IMR-90 (cell line): ENCODE results near the gene CREB5. TPM values are rescaled to one million over a fixed set of nuclear protein-coding genes. Genes with fewer than 3 reads are reported as not detected.

ENCODE experiments used
- ATAC-seq: fragments of 200-7000 bp; cut with Tn5 transposase; 2 replicates; pipeline ENCODE4 v1.9.1; 2020; ENCODE audit warnings: low read depth, mild to moderate bottlenecking, moderate library complexity
- BruUV-seq: library from RNA; stranded (reverse); fragments of 400-500 nt; replicated peaks from 2 replicates; lab custom pipeline; 2021; lab: Mats Ljungman, UMichigan
- CTCF ChIA-PET: fragments of 300-600 bp; formaldehyde crosslinking; extraction: SDS; loops from one replicate; lab custom pipeline; 2021; ENCODE audit warnings: antibody characterized with exemption; lab: Yijun Ruan, JAX
- POLR2A ChIA-PET: fragments of 300-600 bp; sonication (Branson Sonifier 250); formaldehyde crosslinking; loops from one replicate; lab custom pipeline; 2022; ENCODE audit warnings: antibody characterized with exemption; ENCODE audit not compliant: unreplicated experiment; lab: Charles Lee
- DNase-seq: peaks from one replicate; pipeline ENCODE4 v3.0.0; 2013
- H2AFZ ChIP-seq: replicated peaks from 2 replicates; pipeline ENCODE3; 2013; ENCODE audit warnings: low read length, mild to moderate bottlenecking; ENCODE audit not compliant: poor library complexity
- H2AK5ac ChIP-seq: 2 replicates; pipeline ENCODE4 v1.6.1; 2013; ENCODE audit warnings: low read depth, low read length, inconsistent platforms
- H2AK9ac ChIP-seq: replicated peaks from 2 replicates; pipeline ENCODE3; 2013; ENCODE audit warnings: mild to moderate bottlenecking, low read depth, low read length, moderate library complexity; ENCODE audit not compliant: poor library complexity
- H2BK120ac ChIP-seq: 2 replicates; pipeline ENCODE4 v1.6.1; 2013; ENCODE audit warnings: low read depth, low read length, inconsistent platforms
- H2BK15ac ChIP-seq: 3 replicates; pipeline ENCODE4 v1.6.1; 2013; ENCODE audit warnings: low read depth, low read length, inconsistent platforms
- H2BK20ac ChIP-seq: 2 replicates; pipeline ENCODE4 v1.6.1; 2013; ENCODE audit warnings: low read depth, mild to moderate bottlenecking, inconsistent platforms, low read length, moderate library complexity
- H2BK5ac ChIP-seq: 2 replicates; pipeline ENCODE4 v1.6.1; 2013; ENCODE audit warnings: mild to moderate bottlenecking, low read depth, low read length, inconsistent platforms; ENCODE audit not compliant: poor library complexity, severe bottlenecking
- H3K14ac ChIP-seq: replicated peaks from 2 replicates; pipeline ENCODE4 v1.6.1; 2013; ENCODE audit warnings: low read depth, low read length, inconsistent platforms
- H3K18ac ChIP-seq: 2 replicates; pipeline ENCODE4 v1.6.1; 2013; ENCODE audit warnings: low read depth, low read length, control low read depth
- H3K23ac ChIP-seq: 2 replicates; pipeline ENCODE4 v1.6.1; 2013; ENCODE audit warnings: low read depth, low read length, inconsistent platforms
- H3K27ac ChIP-seq: 2 replicates; pipeline ENCODE4 v1.5.1; 2013; ENCODE audit warnings: mild to moderate bottlenecking, control low read depth, low read length; ENCODE audit not compliant: insufficient read depth
- H3K27me3 ChIP-seq: 2 replicates; pipeline ENCODE4 v1.6.1; 2013; ENCODE audit warnings: low read length; ENCODE audit not compliant: control insufficient read depth, insufficient read depth
- H3K36me3 ChIP-seq: 2 replicates; pipeline ENCODE4 v1.6.1; 2013; ENCODE audit warnings: low read length, mixed read lengths; ENCODE audit not compliant: control insufficient read depth, insufficient read depth
- H3K4ac ChIP-seq: 2 replicates; pipeline ENCODE4 v1.6.1; 2013; ENCODE audit warnings: low read depth, low read length, inconsistent platforms
- H3K4me1 ChIP-seq: 2 replicates; pipeline ENCODE4 v1.6.1; 2013; ENCODE audit warnings: low read length, mixed read lengths; ENCODE audit not compliant: control insufficient read depth, insufficient read depth
- H3K4me2 ChIP-seq: 2 replicates; pipeline ENCODE4 v1.6.1; 2013; ENCODE audit warnings: low read depth, mild to moderate bottlenecking, control low read depth, low read length, moderate library complexity
- H3K4me3 ChIP-seq: 2 replicates; pipeline ENCODE4 v1.5.1; 2013; ENCODE audit warnings: low read depth, mild to moderate bottlenecking, control low read depth, low read length, moderate library complexity; ENCODE audit not compliant: insufficient read depth
- H3K56ac ChIP-seq: 2 replicates; pipeline ENCODE4 v1.6.1; 2013; ENCODE audit warnings: low read length, inconsistent platforms; ENCODE audit not compliant: insufficient read depth; ENCODE audit errors: extremely low read depth
- H3K79me1 ChIP-seq, 2 experiments: 2 replicates each; pipeline ENCODE4 v1.6.1; 2013; ENCODE audit warnings: low read length in 2 of 2, inconsistent platforms in 1 of 2, low read depth in 1 of 2
- H3K9ac ChIP-seq: 2 replicates; pipeline ENCODE4 v1.6.1; 2013; ENCODE audit warnings: low read depth, low read length, control low read depth
- H3K9me1 ChIP-seq: 2 replicates; pipeline ENCODE4 v1.6.1; 2013; ENCODE audit warnings: low read length, inconsistent platforms; ENCODE audit not compliant: insufficient read depth
- H3K9me3 ChIP-seq: 2 replicates; pipeline ENCODE4 v1.6.1; 2013; ENCODE audit warnings: low read length; ENCODE audit not compliant: control insufficient read depth, insufficient read depth
- H4K20me1 ChIP-seq: 2 replicates; pipeline ENCODE4 v1.6.1; 2013; ENCODE audit warnings: low read length, inconsistent platforms; ENCODE audit not compliant: insufficient read depth
- H4K5ac ChIP-seq: 2 replicates; pipeline ENCODE4 v1.6.1; 2013; ENCODE audit warnings: mild to moderate bottlenecking, low read depth, low read length, control low read depth
- H4K8ac ChIP-seq, 2 experiments: 2 replicates each; pipeline ENCODE4 v1.6.1; 2013; ENCODE audit warnings: low read depth in 2 of 2, low read length in 2 of 2, control low read depth in 1 of 2, inconsistent platforms in 1 of 2
- H4K91ac ChIP-seq: 2 replicates; pipeline ENCODE4 v1.6.1; 2013; ENCODE audit warnings: low read depth, low read length, inconsistent platforms; ENCODE audit not compliant: insufficient read depth
- CHD1 ChIP-seq: IDR thresholded peaks from 2 replicates; pipeline ENCODE4 v1.6.1; 2012; ENCODE audit warnings: low read depth, low read length, improper control_type of control experiment
- MAFK ChIP-seq: IDR thresholded peaks from 2 replicates; pipeline ENCODE4 v1.6.1; 2012; ENCODE audit warnings: low read depth, low read length, improper control_type of control experiment
- MAZ ChIP-seq: IDR thresholded peaks from 2 replicates; pipeline ENCODE4 v1.6.1; 2012; ENCODE audit warnings: low read depth, mild to moderate bottlenecking, low read length, improper control_type of control experiment, moderate library complexity, borderline replicate concordance
- NFE2L2 ChIP-seq: fragments of 150-350 bp; IDR thresholded peaks from 2 replicates; pipeline ENCODE4 v1.6.1; 2016; ENCODE audit warnings: low read depth, mild to moderate bottlenecking, low read length
- RCOR1 ChIP-seq: IDR thresholded peaks from 2 replicates; pipeline ENCODE4 v1.6.1; 2012; ENCODE audit warnings: mild to moderate bottlenecking, low read length, improper control_type of control experiment; ENCODE audit not compliant: insufficient replicate concordance
- RFX5 ChIP-seq: IDR thresholded peaks from 2 replicates; pipeline ENCODE4 v1.8.0; 2012; ENCODE audit warnings: low read depth, mild to moderate bottlenecking, low read length, moderate library complexity
- SMC3 ChIP-seq: fragments of 150-350 bp; IDR thresholded peaks from 2 replicates; pipeline ENCODE4 v1.6.1; 2016; ENCODE audit warnings: low read depth, mild to moderate bottlenecking, antibody characterized with exemption, low read length, moderate library complexity
- WGBS, 2 experiments: methylation state at CpG; one replicate each; pipeline versions ENCODE4 v1.1.5 to v1.1.7; 2013; ENCODE audit warnings: missing lambda C conversion rate in 2 of 2; ENCODE audit not compliant: insufficient read length in 1 of 2; ENCODE audit errors: extremely low coverage in 2 of 2; 5-methylcytosine and 5-hydroxymethylcytosine counted together
- dilution Hi-C: fragments of 300-500 bp; cut with HindIII; formaldehyde crosslinking; loops from one replicate; pipeline ENCODE4 v1.14.3; 2018; ENCODE audit warnings: low sequenced_read_pairs; ENCODE audit not compliant: unreplicated experiment
- in situ Hi-C: fragments of 300-500 bp; cut with MboI; formaldehyde crosslinking; loops from 3 replicates; pipeline ENCODE4 v1.14.3; 2019; ENCODE audit warnings: low sequenced_read_pairs, inconsistent platforms, mixed read lengths
- intact Hi-C: fragments of 100-400 bp; cut with micrococcal nuclease; formaldehyde crosslinking; loops from 2 replicates; pipeline ENCODE4 v1.10.0; 2022
- polyA plus RNA-seq, 3 experiments: library from polyadenylated mRNA; depleted of rRNA; stranded (reverse); fragments of >200 nt; gene quantifications; 2 replicates each; pipeline ENCODE4 v1.2.3, GENCODE V29; 2012; ENCODE audit warnings: low replicate concordance in 1 of 3
- total RNA-seq: library from RNA; depleted of rRNA; stranded (reverse); fragments of >200 nt; gene quantifications from 2 replicates; pipeline ENCODE4 v1.2.3, GENCODE V29; 2012
- TF ChIP-seq, protein P1 (sequence below): fragments of 150-350 bp; IDR thresholded peaks from 2 replicates; pipeline ENCODE4 v1.6.1; 2017; ENCODE audit warnings: mild to moderate bottlenecking, antibody characterized with exemption, low read length, low read depth

The CREB5 gene
- total and polyA plus RNA-seq, 2 of the 4 experiments (the other 2 are of a cell fraction), result 7.3 to 13.1 TPM

GRCh38 chr7:28623863-28624262 is 211.5 kb downstream of the CREB5 start:
- H2BK120ac ChIP-seq, result no peak overlapping the region
- H2BK15ac ChIP-seq, result no peak overlapping the region
- in situ Hi-C loops (no loop called here), intact Hi-C loops (no loop called here), dilution Hi-C loops (no loop called here)
- no peak overlapping the region for H3K27ac ChIP-seq
- H3K9me1 ChIP-seq, result no peaks in the 10 kb centered on the region; the same call in 1 of the 2 replicates
- no peak overlapping the region for H4K8ac ChIP-seq
- H3K18ac ChIP-seq, result no peak overlapping the region
- no peak overlapping the region for H3K56ac ChIP-seq
- no peak overlapping the region for H2AFZ ChIP-seq
- no peak overlapping the region for H4K91ac ChIP-seq
- H2AK5ac ChIP-seq, result no peak overlapping the region
- no peaks in the 10 kb centered on the region for H4K20me1 ChIP-seq
- H3K9ac ChIP-seq, result no peak overlapping the region
- H3K23ac ChIP-seq, result no peak overlapping the region
- no peaks in the 10 kb centered on the region for H3K36me3 ChIP-seq
- H3K14ac ChIP-seq, result no peak overlapping the region
- no peaks in the 10 kb centered on the region for H3K79me1 ChIP-seq
- no peaks in the 10 kb centered on the region for H3K9me3 ChIP-seq
- no peak overlapping the region for H3K4ac ChIP-seq
- no peak overlapping the region for H2BK20ac ChIP-seq
- DNase-seq (no peak), ATAC-seq (no peak)
- ChIA-PET POLR2A (no interaction called here), CTCF (no interaction called here)
- H3K4me3 ChIP-seq, result no peak overlapping the region
- H4K5ac ChIP-seq, result no peak overlapping the region
- TF ChIP-seq SMC3 (no peak), MAFK (no peak), MAZ (no peak), CHD1 (no peak), RCOR1 (no peak), NFE2L2 (no peak), RFX5 (no peak)
- TF ChIP-seq, protein P1, sequence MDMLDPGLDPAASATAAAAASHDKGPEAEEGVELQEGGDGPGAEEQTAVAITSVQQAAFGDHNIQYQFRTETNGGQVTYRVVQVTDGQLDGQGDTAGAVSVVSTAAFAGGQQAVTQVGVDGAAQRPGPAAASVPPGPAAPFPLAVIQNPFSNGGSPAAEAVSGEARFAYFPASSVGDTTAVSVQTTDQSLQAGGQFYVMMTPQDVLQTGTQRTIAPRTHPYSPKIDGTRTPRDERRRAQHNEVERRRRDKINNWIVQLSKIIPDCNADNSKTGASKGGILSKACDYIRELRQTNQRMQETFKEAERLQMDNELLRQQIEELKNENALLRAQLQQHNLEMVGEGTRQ, result no peak
- no peaks in the 10 kb centered on the region for H3K27me3 ChIP-seq
- no peak overlapping the region for H2BK5ac ChIP-seq
- no TSS peak for BruUV-seq
- no peak overlapping the region for H2AK9ac ChIP-seq
- peaks cover 2% of the 10 kb centered on the region; the same call in 1 of the 2 replicates for H3K4me1 ChIP-seq
- no CpG with 5 or more reads among the region's 5 CpGs for WGBS, 2 experiments
- H3K4me2 ChIP-seq, result no peak overlapping the region; the same call in 1 of the 2 replicates
